22Rv1 (cell line): ENCODE data around the gene TAF5L.

ENCODE experiments used
- ZFX ChIP-seq: fragments of 450-650 bp; IDR thresholded peaks from 2 replicates; pipeline ENCODE4 v1.6.1; 2017; ENCODE audit warnings: antibody characterized with exemption, borderline replicate concordance
- TF ChIP-seq, protein P1 (sequence below): fragments of 450-650 bp; IDR thresholded peaks from 2 replicates; pipeline ENCODE4 v1.5.1; 2017; ENCODE audit warnings: mild to moderate bottlenecking

DNA sequence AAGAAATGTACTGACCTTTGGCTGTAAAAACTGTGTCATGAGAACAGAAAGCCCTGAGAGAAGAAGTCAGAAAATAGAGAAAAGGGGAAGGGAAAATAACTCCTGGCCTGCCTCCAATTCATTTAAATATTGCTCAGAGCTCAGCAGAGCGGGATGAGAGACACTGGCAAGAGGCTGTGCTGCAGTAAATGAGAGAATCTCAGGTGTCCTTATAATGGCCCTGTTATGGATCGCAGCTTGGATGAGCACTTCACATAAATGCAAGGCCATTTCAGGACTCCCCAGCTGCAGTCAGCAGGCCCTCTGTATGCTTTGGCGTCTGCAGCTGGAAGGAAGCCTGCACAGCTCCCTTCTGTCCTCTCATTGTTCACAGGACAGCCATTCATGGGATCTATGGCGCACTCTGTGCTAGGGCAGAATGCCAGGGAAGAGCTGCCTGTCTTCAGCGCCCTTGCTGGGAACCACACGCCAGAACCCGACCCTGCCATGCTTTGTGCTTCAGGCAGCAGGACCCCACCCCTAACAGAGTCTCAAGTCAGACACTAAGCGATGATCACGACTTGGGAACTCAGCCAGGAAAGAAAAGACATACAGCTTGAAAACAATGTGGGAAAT, 46.8 kb downstream of the TAF5L start:
- TF ChIP-seq, protein P1, sequence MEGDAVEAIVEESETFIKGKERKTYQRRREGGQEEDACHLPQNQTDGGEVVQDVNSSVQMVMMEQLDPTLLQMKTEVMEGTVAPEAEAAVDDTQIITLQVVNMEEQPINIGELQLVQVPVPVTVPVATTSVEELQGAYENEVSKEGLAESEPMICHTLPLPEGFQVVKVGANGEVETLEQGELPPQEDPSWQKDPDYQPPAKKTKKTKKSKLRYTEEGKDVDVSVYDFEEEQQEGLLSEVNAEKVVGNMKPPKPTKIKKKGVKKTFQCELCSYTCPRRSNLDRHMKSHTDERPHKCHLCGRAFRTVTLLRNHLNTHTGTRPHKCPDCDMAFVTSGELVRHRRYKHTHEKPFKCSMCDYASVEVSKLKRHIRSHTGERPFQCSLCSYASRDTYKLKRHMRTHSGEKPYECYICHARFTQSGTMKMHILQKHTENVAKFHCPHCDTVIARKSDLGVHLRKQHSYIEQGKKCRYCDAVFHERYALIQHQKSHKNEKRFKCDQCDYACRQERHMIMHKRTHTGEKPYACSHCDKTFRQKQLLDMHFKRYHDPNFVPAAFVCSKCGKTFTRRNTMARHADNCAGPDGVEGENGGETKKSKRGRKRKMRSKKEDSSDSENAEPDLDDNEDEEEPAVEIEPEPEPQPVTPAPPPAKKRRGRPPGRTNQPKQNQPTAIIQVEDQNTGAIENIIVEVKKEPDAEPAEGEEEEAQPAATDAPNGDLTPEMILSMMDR: no peak
- no peak for TF ChIP-seq ZFX
